ENCODE measurements around the gene SNAP91.

Gene SNAP91

DNA sequence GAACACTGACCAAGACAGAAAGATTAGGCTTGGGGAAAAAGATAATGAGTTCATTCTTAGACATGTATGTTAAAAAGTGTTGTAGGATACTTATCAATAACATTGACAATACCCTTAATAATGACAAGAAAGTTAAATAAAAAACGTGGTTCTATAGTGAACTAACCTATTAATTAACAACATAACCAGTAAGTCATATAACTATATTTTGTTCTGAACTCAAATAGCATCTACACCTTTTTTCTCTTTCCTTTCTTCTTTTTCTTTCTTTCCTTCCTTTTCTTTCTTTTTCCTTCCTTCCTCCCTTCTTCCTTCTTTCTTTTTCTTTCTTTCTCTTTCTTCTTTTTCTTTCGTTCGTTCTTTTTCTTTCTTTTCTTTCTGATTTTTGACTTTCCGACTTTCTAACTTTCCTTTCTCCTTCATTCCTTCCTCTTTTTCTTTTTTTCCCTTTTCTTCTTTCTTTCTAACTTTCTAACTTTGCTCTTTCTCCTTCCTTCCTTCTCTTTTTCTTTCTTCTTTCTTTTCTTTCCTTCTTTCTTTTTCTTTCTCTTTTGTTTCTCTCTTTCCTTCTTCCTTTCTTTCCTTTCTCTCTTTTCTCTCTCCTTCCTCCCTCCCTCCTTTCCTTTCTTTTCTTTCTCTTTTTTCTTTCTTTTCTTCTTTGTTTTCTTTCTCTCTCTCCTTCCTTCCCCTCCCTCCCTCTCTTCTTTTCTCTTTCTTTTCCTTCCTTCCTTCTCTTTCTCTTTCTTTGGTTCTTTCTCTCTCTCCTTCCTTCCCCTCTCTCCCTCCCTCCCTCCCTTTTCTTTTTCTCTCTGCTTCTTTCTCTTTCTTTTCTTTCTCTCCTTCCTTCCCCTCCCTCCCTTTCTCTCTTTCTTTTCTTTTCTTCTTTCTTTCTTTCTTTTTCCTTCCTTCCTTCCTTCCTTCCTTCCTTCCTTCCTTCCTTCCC, 172.0 kb downstream of the SNAP91 start:
- no peak for DNase-seq

DNA sequence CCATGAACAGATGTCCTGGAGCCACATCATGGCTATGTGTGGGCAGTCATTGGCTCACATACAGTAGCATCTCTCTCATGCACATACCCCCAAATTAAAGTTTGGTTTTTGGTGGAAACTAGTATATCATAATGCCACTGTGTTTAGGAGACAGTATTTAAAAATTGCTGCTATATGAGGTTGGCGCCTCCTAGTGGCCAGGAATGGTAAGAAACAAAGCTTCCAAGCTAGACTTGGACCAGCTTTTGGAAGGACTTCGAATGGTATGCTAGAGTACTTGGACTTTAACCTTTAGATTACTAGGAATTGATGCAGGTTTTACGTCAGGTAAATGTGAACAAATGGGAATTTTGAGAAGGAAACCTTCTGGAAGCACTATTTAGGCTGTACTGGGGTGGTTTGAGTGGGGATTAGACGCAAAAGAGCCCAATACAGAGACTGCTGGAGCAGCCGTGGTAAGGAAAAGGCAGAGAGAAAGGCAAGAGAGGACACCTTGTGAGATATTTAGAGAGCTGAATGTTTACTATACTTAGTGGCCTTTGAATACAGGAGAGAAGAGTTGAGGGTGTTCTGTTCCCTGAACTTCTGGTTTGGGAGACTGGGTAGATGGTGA, 172.8 kb downstream of the SNAP91 start:
- DNase-seq, result no peak

DNA sequence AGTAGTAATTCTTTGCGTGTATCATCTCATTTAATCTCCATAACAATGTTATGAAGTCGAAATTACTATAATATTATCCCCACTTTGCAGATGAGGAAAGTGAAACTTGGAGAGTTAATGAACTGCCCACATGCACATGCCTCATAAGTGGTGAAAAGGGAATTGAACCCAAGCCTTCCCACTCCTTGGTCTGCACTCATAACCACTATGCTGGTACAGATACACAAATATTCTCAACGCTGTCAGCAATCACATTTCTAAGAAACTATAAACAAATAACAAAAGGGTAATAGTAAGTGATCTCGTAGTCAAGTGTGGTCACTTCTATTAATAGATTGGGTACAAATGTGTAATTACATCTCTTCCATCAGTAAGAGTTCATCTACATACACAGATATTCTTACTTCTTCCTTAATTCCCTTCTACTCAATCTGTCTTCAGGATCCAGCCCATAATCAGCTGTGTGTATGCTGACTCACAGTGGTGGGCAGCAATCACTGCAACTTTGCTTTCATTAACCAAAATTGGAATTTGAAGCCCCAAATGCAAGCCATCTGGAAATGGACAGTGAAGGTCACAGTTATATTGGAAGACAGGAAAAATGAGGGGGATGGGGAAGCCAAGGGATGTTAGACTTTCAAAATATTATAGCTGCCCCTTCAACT, 190.0 kb downstream of the SNAP91 start:
- no peak for DNase-seq

DNA sequence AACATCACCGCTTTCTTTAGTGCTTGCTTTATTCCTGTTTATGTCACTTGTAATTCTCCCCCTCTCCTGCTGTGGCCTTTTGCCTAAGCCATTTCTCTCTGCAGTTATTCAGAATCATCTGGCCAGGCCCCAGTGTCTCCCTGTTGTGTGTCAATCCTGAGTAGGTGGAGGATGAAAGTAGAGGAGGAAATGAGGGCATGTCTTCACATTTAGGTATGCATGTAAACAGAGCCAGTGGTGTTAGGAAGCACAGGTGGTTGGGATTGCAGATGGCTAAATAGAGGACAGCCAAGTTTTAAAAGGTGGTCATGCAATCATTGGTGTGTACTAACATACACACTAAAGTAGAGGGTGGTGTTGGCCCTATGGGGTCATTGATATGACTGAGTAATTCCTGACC, 191.4 kb downstream of the SNAP91 start:
- no peak for DNase-seq

DNA sequence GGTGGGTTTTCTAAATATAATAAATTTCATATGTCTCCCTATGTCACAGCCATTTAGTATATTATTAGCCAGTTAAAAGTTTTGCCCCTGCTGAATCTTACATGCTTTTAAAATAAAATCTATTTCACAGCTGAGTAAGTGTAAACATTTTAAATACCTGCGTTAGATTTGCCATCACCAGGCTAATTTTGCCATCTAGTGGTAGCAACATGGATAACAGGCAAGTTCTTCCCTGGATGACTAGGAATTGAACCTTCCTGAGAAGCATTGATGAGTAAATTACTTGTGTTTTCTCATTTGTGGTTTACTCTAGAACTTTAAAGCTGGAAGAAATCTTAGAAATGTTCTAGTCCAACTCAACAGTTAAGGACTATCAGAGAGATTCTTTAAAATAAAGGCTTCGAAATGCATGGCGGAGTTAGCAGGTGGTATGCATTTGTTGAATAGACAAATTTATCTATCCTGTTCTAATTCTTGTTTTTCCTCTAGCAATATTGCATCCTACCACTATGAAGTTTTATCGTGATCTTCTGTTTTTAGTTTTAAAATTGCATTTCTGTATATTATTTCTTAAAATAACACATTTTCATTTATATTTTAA, 193.9 kb downstream of the SNAP91 start:
- no peak for DNase-seq

DNA sequence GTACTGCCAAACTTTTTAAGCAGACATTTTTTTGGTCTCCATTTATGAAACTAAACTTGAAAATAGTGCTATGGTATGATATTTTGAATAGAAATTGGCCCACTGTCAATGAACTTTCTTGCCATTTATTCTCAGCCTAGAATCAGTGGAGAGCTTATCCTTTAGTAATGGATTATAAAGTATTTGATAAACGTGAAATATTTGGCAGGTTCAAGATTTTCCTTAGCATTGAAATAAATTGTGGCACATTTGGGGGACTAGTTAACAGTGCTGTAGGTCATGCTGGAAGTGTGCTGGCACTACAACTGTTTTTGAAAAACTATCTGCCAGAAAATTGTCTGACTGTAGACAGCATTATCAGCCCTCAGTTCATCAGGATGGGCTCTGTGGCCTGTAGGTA, 194.4 kb downstream of the SNAP91 start:
- DNase-seq, result no peak

DNA sequence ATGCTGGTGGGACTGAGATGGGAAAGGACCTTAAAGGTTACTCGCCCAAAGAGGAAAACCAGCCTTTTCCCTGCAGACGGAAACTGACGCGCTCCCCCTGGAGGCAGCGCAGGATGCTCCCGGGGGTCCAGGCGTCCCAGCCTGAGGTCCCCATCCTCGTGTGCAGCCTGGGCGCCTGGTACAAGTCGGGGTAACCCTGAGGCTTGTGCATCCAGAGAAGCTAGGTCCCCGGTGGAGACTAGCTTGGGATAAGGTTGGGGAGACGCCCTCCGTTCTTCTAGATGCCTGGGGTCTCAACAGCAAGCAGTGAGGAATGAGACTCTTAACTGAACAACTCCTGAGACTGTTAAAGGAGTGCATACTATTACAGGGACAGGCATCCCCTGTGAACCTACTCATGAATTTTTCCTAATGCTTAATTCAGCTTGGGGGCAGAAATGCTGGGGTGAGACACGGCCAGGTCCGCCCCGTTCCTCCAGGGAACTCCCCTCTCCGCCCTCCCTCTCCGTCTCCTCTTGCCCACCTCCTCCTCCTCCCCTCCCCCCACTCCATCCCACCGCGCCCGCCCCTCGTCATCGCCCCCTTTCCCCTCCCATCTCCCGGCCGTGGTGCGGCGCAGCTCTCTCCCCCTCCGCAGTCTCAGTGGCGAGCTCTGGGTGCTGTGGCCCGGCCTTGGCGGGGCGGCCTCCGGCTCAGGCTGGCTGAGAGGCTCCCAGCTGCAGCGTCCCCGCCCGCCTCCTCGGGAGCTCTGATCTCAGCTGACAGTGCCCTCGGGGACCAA, 196.8 kb downstream of the SNAP91 start, which contains the start of gene PRSS35:
Gene PRSS35, plus strand, starts transcription at position 634 of the 781 bp plus-strand sequence. CDS start 10,908 bp downstream, outside the sequence.
- no peak for DNase-seq

DNA sequence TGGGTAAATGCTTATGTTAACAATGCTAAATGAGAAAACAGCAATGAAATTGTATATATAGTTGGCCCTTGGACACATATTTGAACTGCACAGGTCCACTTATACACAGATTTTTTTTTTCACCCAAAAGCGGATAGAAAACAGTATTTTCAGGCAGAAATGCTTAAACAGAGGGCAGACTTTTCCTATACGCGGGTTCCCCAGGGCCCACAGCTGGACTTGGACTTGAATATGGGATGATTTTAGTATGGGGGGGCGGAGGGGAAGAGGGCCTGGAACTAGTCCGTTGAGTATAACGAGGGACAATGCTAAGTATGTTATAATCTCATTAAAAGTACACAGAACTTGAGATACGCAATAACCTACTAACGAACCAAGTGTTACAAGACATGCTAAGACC, 197.6 kb downstream of the SNAP91 start:
- DNase-seq, result no peak

DNA sequence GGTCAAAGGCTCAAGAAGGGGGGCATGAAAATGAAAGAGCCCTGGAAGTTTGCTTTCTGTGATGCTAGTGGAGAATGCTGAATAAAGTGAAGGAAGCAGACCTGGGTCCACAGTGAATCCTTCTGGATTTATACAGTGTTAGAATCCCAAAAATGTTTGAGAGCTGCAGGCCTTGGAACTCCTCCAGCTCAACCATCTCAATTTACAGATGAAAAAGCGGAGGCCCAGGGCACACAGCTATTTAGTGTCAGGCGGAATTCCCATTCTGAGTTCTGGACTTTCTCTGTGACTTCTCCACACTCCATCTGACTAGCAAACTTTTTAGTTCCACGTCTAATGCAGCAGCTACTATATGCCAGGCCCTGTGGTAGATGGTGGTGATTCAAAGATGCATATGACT, 198.1 kb downstream of the SNAP91 start:
- no peak for DNase-seq

DNA sequence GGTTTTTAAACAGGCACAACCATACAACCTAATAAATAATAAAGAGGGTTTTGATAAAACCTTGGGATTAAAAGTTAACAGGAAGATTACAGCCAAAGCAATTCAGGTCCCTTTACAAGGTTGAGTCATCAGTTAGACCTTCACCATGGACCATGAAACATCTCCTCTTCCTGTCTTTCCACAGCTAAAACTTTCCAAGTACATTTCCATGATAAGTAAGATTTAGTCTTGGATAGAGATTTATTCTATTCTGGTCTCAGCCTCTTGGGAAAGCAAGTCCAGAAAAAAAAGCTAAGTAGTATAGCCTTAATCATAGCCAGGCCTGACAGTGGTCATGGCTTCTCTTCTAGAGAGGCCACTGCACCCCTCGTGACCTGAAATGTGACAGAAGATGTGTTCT, 199.5 kb downstream of the SNAP91 start:
- no peak for DNase-seq

DNA sequence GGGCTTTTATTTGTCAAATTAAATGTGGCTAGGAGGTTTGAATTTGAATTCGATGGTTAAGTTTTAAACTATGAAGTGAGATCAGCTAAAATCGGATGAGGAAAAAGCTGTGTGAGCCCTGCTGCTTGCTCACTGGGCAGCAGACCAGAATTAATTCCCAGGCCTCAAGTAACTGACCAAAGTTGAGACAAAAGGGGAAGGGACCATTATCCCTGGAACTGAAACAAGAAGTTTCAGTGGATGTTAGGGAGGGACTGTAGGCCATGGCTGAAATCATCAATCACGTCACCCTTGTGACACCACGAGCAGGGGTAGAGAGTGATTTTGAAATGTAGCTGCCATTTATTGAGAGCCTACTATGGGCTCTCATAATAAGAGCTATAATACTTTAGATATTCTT, 203.5 kb downstream of the SNAP91 start:
- no peak for DNase-seq

Data from activated CD4-positive, alpha-beta T cell treated with anti-CD3 and anti-CD28 coated beads for 1 hour (primary cell).